H7 (cell line): ENCODE measurements around the gene ZC3H12C. TPM values are rescaled to one million over a fixed set of nuclear protein-coding genes. Genes with fewer than 3 reads are reported as not detected.
A peak's percentile ranks its signal among the peaks of the same experiment; 100 is the strongest.

Source experiments
- DNase-seq: peaks from one replicate; pipeline ENCODE4 v3.0.0; 2012
- H3K27me3 ChIP-seq: 2 replicates; pipeline ENCODE4 v1.6.0; 2011; ENCODE audit warnings: mild to moderate bottlenecking, low read length; ENCODE audit not compliant: control insufficient read depth, insufficient read depth
- H3K36me3 ChIP-seq: replicated peaks from 2 replicates; pipeline ENCODE4 v1.5.1; 2011; ENCODE audit warnings: low read length; ENCODE audit not compliant: control insufficient read depth, insufficient read depth
- H3K4me3 ChIP-seq: 2 replicates; pipeline ENCODE4 v1.5.1; 2011; ENCODE audit warnings: low read depth, mild to moderate bottlenecking, control low read depth, low read length, moderate library complexity; ENCODE audit not compliant: insufficient read depth
- total RNA-seq: library from RNA; depleted of rRNA; stranded (reverse); fragments of >200 nt; shearing (Covaris generic); gene quantifications from 2 replicates; pipeline ENCODE4 v1.2.3, GENCODE V29; 2014

The ZC3H12C gene
- total RNA-seq, 1 experiment from 2014 or later = 0.69 TPM

DNA sequence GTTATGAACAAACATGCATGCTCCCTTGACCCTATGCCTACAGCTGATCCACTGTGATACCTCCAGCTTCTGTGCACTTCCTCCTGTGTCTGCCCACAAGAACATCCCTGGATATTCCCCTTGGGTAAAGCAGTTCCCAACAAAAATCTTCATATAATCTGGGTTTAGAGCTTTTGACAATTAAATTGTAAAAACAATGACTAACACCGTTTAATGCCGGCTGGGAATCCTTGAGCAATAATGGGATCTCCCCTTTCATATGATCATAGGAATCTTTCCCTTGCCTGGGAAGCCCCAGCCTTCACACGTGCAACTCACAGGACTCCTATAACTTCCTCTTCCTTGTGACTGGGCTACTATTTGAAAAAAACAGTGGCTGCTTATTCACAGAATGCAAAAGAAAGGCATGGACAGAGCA is 6.3 kb upstream of the ZC3H12C start:
- H3K4me3 ChIP-seq = no peak overlapping the region
- DNase-seq = no peak
- no peaks in the 10 kb centered on the region for H3K36me3 ChIP-seq
- peaks cover 3% of the 10 kb centered on the region for H3K27me3 ChIP-seq

DNA sequence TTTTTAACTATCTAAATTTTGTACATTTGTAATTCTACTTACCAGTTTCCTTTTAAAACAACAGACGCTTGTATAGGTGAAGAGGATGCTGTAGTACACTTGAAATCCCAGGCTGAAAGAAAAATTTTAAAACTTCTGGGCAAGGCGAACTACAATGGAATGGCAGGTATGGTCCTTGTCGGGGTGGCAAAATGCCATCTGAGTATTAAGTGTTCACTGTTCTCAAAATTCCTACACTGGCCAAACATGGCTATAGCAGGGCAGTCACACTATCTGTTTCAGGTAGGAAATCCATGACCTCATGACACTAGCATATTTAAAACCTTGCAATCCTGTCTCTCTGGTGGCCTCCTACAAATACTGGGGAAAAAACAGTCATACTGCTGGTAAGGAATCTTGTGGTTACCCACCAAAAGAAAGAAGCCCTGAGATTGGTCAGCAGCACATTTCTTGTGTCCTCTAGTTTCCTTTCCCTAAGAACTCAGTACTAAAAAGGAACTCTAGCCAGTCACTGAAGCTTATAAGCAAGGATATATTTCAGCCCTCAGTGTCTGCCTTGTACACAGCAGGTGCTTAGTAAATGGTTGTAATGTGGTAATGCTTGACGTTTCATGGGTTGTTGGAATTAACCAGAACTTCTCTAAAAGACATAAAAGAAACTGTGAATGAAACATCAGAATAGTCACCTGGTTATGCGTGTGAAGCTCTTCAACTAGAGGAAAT is 5.2 kb upstream of the ZC3H12C start:
- peaks cover 6% of the 10 kb centered on the region for H3K27me3 ChIP-seq
- no peak overlapping the region for H3K4me3 ChIP-seq
- H3K36me3 ChIP-seq = no peaks in the 10 kb centered on the region
- no peak for DNase-seq

GRCh38 chr11:110088535-110089344 is 4.5 kb upstream of the ZC3H12C start:
- H3K4me3 ChIP-seq = no peak overlapping the region
- no peak for DNase-seq
- peaks cover 10% of the 10 kb centered on the region for H3K27me3 ChIP-seq
- H3K36me3 ChIP-seq = no peaks in the 10 kb centered on the region

DNA sequence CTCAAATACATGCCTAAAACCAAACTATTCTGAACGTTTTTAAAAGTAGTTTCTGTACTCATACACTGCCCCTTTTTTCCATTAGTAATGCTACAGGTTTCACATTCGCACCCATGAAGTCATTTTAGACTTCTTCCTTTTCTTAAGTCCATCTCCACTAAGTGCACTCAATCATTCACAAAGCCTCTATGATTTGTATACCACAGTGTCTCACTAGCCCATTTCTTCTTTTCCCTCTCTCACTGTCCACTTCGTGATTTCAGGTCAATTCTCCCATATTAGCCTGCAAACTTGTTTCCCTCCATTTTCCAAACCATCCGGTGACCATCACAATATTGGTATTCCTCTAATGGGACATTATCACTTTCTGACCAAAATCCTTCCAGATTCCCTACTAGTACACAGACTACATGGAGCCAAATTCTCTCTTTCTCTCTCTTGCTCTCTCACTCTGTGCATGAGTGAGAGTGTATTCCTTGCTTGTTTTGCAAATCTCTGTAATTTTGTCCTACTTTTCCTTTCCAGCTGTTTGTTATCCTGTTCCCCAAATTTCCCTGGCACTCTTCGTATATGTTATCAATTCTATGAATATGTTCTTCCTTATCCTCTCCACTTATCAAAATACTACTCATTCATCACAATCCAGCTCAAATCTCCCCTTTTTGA is 3.4 kb upstream of the ZC3H12C start:
- Histone ChIP-seq H3K36me3 (no peaks in the 10 kb centered on the region), H3K27me3 (peaks cover 16% of the 10 kb centered on the region), H3K4me3 (no peak overlapping the region)
- DNase-seq = no peak

- Histone ChIP-seq H3K36me3 (no peaks in the 10 kb centered on the region), H3K27me3 (peaks cover 16% of the 10 kb centered on the region), H3K4me3 (no peak overlapping the region)
- no peak for DNase-seq
Measured at GRCh38 chr11:110090466-110091026, 2.6 kb upstream of the ZC3H12C start.

DNA sequence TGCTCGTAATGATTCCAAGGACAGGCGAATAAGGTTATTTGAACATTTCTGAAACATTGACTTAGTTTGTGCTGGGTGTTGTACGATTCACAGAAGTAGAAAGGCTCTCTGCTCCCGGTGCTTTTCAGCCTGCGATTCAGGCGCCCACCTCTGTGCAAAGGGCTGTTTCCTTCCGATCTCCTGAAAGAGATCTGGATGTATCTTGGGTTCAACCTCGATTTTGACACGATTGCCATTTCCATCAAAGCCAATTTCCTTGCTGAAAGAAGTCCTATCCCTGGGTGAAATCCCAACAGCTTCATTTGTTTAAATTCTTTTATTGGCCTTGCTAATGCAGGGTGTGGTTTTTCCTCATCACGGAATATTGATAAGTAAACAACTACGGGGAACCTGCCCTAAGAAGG is 1.1 kb upstream of the ZC3H12C start:
- H3K4me3 ChIP-seq = peak overlapping the region; percentile 78
- peaks cover 16% of the 10 kb centered on the region for H3K27me3 ChIP-seq
- H3K36me3 ChIP-seq = no peaks in the 10 kb centered on the region
- DNase-seq = peak; percentile 21

DNA sequence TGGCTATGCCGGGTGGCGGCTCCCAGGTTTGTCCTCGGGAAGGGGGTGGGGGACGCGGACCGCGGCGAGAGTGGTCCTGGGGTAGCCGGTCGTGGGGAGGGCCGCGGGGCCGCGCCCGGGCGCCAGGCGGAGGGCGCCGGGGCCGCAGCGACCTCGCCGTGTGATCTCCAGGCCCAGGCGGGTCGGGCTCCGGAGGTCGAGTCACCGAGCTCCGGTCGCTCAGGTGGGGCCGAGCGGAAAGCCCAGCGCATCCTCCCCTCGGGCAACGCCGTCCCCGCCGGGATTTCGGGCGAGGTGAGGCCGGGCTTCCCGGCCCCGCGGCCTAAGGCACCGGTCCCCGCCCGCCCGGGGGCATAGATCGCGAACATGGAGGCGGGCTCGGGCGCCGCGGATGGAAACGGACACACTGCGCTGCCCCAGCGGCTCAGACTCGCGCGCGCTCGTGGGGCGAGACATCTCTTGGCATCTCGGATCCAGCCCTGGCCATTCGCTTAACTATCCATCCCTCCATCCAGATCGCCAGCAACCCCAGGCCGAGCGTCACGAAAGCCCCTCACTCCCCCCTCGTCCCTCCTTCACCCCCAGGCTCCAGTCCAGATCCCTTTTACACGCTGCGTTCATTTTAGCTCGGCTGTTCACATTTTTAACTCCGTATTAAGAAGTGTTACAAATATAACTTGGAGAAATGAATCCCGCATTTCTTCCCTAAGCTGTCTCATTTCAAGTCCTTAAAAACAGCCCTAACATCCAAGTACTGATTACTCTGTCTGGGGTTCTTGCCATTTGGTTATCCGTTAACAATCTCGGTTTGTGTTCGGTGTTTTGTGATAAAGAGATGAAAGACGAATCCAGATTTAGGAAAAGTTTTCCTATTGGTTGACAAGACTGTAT is 460 bp downstream of the ZC3H12C start:
- Histone ChIP-seq H3K4me3 (peak overlapping the region; percentile 78), H3K27me3 (peaks cover 16% of the 10 kb centered on the region), H3K36me3 (no peaks in the 10 kb centered on the region)
- peak; percentile 69 for DNase-seq

GRCh38 chr11:110094298-110095285 is 1.4 kb downstream of the ZC3H12C start:
- peaks cover 16% of the 10 kb centered on the region for H3K27me3 ChIP-seq
- no peaks in the 10 kb centered on the region for H3K36me3 ChIP-seq
- no peak overlapping the region for H3K4me3 ChIP-seq
- no peak for DNase-seq

GRCh38 chr11:110095554-110095953 is 2.4 kb downstream of the ZC3H12C start:
- no peak for DNase-seq
- Histone ChIP-seq H3K27me3 (peaks cover 16% of the 10 kb centered on the region), H3K36me3 (no peaks in the 10 kb centered on the region), H3K4me3 (no peak overlapping the region)

DNA sequence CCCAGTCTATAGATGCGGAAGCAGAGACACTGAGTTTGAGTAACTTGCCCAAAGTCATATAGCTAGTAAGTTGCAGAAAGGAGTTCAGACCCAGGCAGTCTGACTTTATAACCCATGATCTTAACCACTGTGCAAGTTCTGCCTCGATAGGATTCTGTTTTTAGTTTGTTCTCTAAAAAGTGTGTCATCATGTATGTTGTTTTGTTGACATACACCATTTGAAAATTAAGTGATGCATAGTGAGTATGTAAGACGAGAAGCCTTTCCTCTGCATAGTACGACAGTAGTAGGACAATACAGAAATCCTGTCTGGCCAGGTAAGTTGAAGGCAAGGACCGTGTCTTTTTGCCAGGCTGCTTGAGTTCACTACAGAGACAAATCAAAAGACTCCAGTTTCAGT is 3.3 kb downstream of the ZC3H12C start:
- peaks cover 14% of the 10 kb centered on the region for H3K27me3 ChIP-seq
- no peak for DNase-seq
- no peak overlapping the region for H3K4me3 ChIP-seq
- H3K36me3 ChIP-seq = no peaks in the 10 kb centered on the region

DNA sequence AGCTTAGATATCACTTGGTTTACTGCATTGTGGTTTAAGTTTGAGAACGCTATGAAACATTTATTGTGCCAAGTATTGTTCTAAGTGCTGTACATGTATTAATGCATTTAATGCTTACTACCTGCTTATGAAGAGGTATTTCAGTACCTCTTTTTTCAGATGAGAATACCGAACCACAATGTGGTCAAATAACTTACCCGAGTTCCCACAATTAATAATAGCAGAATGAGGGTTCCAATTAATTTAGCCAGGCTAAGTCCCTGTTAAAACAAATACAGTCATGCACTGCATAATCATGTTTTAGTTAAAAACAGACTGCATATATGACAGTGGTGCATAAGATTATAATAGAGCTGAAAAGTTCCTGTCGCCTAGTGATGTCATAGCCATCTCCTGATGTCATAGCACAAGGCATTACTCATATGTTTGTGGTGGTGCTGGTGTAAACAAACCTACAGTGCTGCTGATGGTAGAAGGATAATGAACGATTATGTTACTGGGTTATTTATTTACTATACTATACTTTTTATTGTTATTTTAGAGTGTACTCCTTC is 4.3 kb downstream of the ZC3H12C start:
- Histone ChIP-seq H3K27me3 (peaks cover 10% of the 10 kb centered on the region), H3K4me3 (no peak overlapping the region), H3K36me3 (no peaks in the 10 kb centered on the region)
- no peak for DNase-seq

DNA sequence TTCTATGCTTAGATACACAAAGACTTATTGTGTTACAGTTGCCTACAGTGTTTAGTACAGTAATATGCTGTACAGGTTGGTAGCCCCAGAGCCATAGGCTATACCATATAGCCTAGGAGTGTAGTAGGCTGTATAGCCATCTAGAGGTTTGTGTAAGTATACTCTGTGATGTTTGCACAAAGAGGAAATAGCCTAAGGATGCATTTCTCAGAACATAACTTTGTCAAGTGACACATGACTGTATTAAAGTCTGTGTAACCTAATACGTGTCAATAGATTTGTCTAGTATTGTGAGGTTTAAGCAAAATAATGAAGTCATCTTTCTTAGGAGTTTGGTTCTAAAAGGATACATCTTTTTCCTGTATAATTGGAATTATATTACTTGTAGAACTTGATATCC is 5.5 kb downstream of the ZC3H12C start:
- peaks cover 8% of the 10 kb centered on the region for H3K27me3 ChIP-seq
- DNase-seq = no peak

More for the DNA sequence above, 5.5 kb downstream of the ZC3H12C start:
- Histone ChIP-seq H3K36me3 (no peaks in the 10 kb centered on the region), H3K4me3 (no peak overlapping the region)
